Upper lobe of left lung (tissue), 4 donors: ENCODE measurements around the gene PACSIN3.

Experiments
- EP300 ChIP-seq, 4 donors: sonication (generic); formaldehyde crosslinking; IDR thresholded peaks; one replicate each; pipeline ENCODE4 v1.5.1; 2017; ENCODE audit warnings: antibody characterized with exemption in 4 of 4, control low read depth in 2 of 4
- POLR2A ChIP-seq, 4 donors: fragments of 450-650 bp; IDR thresholded peaks; one replicate each; pipeline ENCODE4 v1.5.1; 2016 to 2017; ENCODE audit warnings: antibody characterized with exemption in 4 of 4, mild to moderate bottlenecking in 2 of 4
- POLR2AphosphoS5 ChIP-seq, 2 donors: sonication (generic); formaldehyde crosslinking; IDR thresholded peaks; one replicate each; pipeline ENCODE4 v1.5.1; 2017; ENCODE audit warnings: antibody characterized with exemption in 2 of 2
- TF ChIP-seq, protein P1 (sequence below), 6 experiments: fragments of 450-650 bp in 4 of 6; fragments of 200-600 bp in 2 of 6; sonication (generic) in 2 of 6; IDR thresholded peaks; one replicate each; pipeline ENCODE4 v1.5.1; 2016 to 2019; ENCODE audit warnings: antibody characterized with exemption in 6 of 6

DNA sequence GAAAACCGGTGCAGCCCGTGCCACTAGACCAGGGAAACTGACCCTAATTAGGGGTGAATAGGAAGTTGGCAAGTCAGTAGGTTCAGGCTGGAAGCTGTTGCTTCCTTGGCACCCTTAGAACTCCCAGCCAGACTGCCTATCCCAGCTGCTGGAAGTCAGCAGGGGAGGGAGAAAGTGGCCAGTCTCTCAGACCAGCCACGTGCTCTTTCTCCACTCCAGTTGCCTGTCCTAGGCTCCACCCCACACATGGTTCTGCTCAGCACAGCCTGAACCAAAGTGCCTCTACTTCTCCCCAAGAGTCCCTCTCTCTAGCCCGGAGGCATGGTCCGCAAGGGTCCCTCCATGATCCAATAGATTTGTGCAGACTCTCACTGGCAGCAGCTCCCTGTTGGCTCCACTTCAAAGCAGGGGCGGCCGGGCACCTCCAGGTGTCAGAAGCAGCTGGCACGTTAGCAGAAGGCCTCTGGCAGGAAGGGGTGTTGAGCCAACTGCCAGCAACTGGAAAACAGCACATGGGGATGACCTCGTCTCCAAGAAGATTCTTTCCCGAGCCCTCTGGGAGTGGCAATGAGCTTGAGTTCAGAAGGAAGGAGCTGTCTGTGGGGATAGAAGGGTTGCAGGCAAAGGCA is 37.2 kb downstream of the PACSIN3 start:
- TF ChIP-seq POLR2AphosphoS5 (IDR thresholded peaks at IDR 0.05) (no peak), EP300 (IDR thresholded peaks at IDR 0.05) (no peak), POLR2A (IDR thresholded peaks at IDR 0.05) (no peak)
- TF ChIP-seq, protein P1, sequence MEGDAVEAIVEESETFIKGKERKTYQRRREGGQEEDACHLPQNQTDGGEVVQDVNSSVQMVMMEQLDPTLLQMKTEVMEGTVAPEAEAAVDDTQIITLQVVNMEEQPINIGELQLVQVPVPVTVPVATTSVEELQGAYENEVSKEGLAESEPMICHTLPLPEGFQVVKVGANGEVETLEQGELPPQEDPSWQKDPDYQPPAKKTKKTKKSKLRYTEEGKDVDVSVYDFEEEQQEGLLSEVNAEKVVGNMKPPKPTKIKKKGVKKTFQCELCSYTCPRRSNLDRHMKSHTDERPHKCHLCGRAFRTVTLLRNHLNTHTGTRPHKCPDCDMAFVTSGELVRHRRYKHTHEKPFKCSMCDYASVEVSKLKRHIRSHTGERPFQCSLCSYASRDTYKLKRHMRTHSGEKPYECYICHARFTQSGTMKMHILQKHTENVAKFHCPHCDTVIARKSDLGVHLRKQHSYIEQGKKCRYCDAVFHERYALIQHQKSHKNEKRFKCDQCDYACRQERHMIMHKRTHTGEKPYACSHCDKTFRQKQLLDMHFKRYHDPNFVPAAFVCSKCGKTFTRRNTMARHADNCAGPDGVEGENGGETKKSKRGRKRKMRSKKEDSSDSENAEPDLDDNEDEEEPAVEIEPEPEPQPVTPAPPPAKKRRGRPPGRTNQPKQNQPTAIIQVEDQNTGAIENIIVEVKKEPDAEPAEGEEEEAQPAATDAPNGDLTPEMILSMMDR (IDR thresholded peaks at IDR 0.05): no peak
